Right atrium auricular region (tissue), 2 donors: ENCODE results near the gene MCC. TPM values are rescaled to one million over a fixed set of nuclear protein-coding genes. Genes with fewer than 3 reads are reported as not detected.

Experiments used
- DNase-seq: peaks from one replicate; pipeline ENCODE4 v3.0.0-alpha.2; 2019; ENCODE audit warnings: low spot score
- H3K27ac ChIP-seq, 2 donors: fragments of 200-600 bp; sonication (generic); 1 replicate in 1 of 2; 2 replicates in 1 of 2; pipeline ENCODE4 v1.5.1; 2016 to 2019
- H3K27me3 ChIP-seq, 2 donors: fragments of 200-600 bp; sonication (generic); one replicate each; pipeline versions ENCODE4 v1.5.1 to v1.6.0; 2017 to 2019
- H3K36me3 ChIP-seq: fragments of 200-600 bp; sonication (generic); one replicate; pipeline ENCODE4 v1.5.1; 2016
- H3K4me1 ChIP-seq, 2 donors: fragments of 200-600 bp; sonication (generic); one replicate each; pipeline versions ENCODE4 v1.5.1 to v1.6.0; 2017 to 2019
- H3K4me3 ChIP-seq, 2 donors: fragments of 200-600 bp; sonication (generic); 1 replicate in 1 of 2; 2 replicates in 1 of 2; pipeline ENCODE4 v1.5.1; 2017 to 2019; ENCODE audit warnings: mild to moderate bottlenecking in 1 of 2, moderate library complexity in 1 of 2
- H3K9me3 ChIP-seq, 2 donors: fragments of 200-600 bp; sonication (generic); one replicate each; pipeline ENCODE4 v1.5.1; 2019
- CTCF ChIP-seq, 2 donors: fragments of 200-600 bp; sonication (generic); IDR thresholded peaks; one replicate each; pipeline ENCODE4 v1.5.1; 2019; ENCODE audit warnings: antibody characterized with exemption in 2 of 2
- total RNA-seq, 2 donors: library from RNA; depleted of rRNA; stranded (reverse); fragments of >200 nt; gene quantifications; one replicate each; pipeline ENCODE4 v1.1.0, GENCODE V29; 2016

The MCC gene
- total RNA-seq, 2 donors from 2014 or later: 28.8 to 31.7 TPM

- no peaks in the 10 kb centered on the region for H3K36me3 ChIP-seq
- no peaks in the 10 kb centered on the region for H3K9me3 ChIP-seq
- peaks cover 0 to 27% of the 10 kb centered on the region in 2 donors for H3K4me1 ChIP-seq
- no peak for TF ChIP-seq CTCF (IDR thresholded peaks at IDR 0.05)
- DNase-seq: no peak
- no peak overlapping the region for H3K27ac ChIP-seq
- H3K27me3 ChIP-seq: no peaks in the 10 kb centered on the region
- H3K4me3 ChIP-seq: no peak overlapping the region
Observed at GRCh38 chr5:113056988-113057387, 431.3 kb downstream of the MCC start.

DNA sequence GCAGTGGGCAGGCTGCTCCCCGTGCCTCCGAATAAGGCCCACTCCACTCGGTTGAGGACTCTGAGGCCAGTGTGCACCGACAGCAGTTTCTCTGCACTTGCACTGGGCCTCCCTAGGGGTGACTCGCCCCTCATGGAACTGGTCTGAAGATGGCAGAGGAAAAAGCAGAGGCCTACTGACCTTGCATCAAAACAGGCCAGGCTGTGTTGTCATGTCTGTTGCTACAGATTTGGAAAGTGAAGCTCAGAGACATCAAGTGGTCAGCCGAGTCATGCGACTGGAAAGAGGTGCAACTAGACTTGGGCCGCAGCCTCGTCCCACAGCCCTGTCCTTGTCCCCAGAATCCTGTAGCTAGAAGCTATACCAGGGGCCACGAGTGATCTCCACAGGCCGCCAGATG lies 433.4 kb downstream of the MCC start:
- no peaks in the 10 kb centered on the region for H3K9me3 ChIP-seq
- no peak overlapping the region for H3K4me3 ChIP-seq
- H3K4me1 ChIP-seq: peaks cover 0 to 48% of the 10 kb centered on the region in 2 donors
- no peak overlapping the region for H3K27ac ChIP-seq
- H3K36me3 ChIP-seq: no peaks in the 10 kb centered on the region
- no peak for TF ChIP-seq CTCF (IDR thresholded peaks at IDR 0.05)
- no peaks in the 10 kb centered on the region for H3K27me3 ChIP-seq
- no peak for DNase-seq

- no peak overlapping the region for H3K27ac ChIP-seq
- H3K9me3 ChIP-seq: no peaks in the 10 kb centered on the region
- no peaks in the 10 kb centered on the region for H3K27me3 ChIP-seq
- no peak for TF ChIP-seq CTCF (IDR thresholded peaks at IDR 0.05)
- H3K36me3 ChIP-seq: peaks cover 11% of the 10 kb centered on the region
- H3K4me3 ChIP-seq: no peak overlapping the region
- H3K4me1 ChIP-seq: peaks cover 0 to 37% of the 10 kb centered on the region in 2 donors
- no peak for DNase-seq
Observed at GRCh38 chr5:113053511-113053995, 434.7 kb downstream of the MCC start.

DNA sequence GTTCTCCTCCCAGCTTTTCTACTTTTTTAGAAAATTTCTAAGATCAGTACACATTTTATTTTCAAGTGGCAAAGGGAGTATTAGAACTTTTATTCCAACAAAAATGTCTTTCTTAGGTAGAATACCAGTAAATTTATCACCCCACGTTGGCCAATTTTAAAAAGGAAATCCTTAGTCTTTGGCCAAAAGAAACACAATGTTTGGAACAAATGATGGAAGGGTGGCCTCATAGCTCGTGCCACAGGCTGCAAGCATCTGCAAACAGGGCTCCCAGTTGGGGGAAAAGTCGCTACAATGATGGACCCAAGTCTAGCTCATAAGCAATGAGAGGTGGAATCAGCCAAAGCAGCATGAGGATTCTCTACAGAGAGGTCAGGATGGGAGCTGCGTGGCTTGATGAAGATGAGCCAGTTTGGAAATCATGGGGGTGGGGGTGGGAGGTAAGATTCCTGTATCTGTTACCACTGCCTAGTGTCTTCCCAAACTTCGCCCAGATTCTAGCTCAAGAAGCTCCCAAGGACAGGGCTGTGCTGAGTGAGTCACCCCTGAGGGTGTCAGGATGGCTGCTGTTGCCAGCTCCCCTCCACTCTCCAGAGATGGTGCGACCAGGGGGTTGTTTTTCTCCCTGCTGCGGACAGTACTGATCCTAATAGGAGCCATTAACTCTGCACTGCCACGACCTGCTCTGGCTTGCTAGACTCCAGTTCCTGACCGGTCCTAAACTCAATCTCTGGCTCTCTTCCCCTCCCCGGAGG lies 436.0 kb downstream of the MCC start:
- DNase-seq: no peak
- no peak for TF ChIP-seq CTCF (IDR thresholded peaks at IDR 0.05)
- peaks cover 14% of the 10 kb centered on the region for H3K36me3 ChIP-seq

DNA sequence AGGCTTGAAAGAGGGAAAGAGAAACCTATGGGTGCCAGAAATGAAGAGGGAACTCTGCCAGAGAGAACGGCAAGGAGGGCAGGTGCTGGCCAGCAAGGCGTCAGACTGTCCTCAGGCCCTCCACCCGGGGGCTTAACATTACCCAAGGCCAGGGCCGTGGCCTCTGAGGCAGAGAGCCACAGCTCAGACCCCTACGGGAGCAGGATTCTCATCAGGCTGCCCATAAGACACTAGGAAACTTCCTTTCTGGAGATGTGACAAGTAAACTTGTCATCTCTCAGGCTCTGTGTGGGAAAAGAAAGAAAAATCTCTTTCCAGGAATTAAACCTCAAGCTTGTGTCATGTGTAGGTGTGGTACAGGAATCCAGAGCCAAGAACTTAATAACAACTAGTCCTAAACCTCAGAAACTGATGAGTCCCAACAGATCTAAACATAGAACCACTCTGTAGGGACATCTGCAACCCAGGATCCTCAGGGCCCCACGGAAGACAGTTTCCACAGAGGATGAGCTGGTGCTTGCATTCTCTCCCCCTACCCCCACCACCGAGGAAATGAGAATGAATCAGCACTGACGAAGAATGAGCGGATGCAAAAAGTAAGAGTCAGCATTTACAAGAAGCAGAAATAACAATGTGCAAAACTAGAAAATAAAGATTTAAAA lies 437.4 kb downstream of the MCC start:
- Histone ChIP-seq H3K4me1 (peaks cover 0 to 36% of the 10 kb centered on the region in 2 donors), H3K9me3 (no peaks in the 10 kb centered on the region), H3K4me3 (no peak overlapping the region), H3K27ac (peak overlapping the region; percentile 11 to 24), H3K27me3 (no peaks in the 10 kb centered on the region), H3K36me3 (peaks cover 14% of the 10 kb centered on the region)
- no peak for DNase-seq
- no peak for TF ChIP-seq CTCF (IDR thresholded peaks at IDR 0.05)

More for the DNA sequence above, 436.0 kb downstream of the MCC start:
- Histone ChIP-seq H3K4me1 (peaks cover 0 to 36% of the 10 kb centered on the region in 2 donors), H3K27ac (no peak overlapping the region), H3K4me3 (no peak overlapping the region), H3K9me3 (no peaks in the 10 kb centered on the region), H3K27me3 (no peaks in the 10 kb centered on the region)
